K562 (cell line): ENCODE results near the gene CUL1. TPM values are rescaled to one million over a fixed set of nuclear protein-coding genes. Genes with fewer than 3 reads are reported as not detected.

Experiments used
- ARID1B ChIP-seq: fragments of 450-650 bp; IDR thresholded peaks from 2 replicates; pipeline ENCODE4 v1.6.1; 2016; ENCODE audit warnings: antibody characterized with exemption, mild to moderate bottlenecking, inconsistent platforms
- COPS2 ChIP-seq: fragments of 450-650 bp; conservative IDR thresholded peaks from 2 replicates; pipeline ENCODE4 v1.6.1; 2016; ENCODE audit warnings: mild to moderate bottlenecking, moderate library complexity
- DLX4 ChIP-seq: fragments of 250-450 bp; sonication (Bioruptor Pico); IDR thresholded peaks from 2 replicates; pipeline ENCODE4 v1.6.1; 2021; ENCODE audit warnings: mild to moderate bottlenecking
- ELF1 ChIP-seq: fragments of 200-800 bp; sonication (Bioruptor generic); IDR thresholded peaks from 2 replicates; pipeline ENCODE4 v1.6.1; 2016; ENCODE audit warnings: missing genetic modification characterization, missing compliant biosample characterization
- FOXK2 ChIP-seq, 2 experiments: fragments of 450-650 bp; IDR thresholded peaks in 1 of 2; conservative IDR thresholded peaks in 1 of 2; 2 replicates each; pipeline ENCODE4 v1.6.1; 2016; ENCODE audit warnings: low read depth in 2 of 2, mild to moderate bottlenecking in 1 of 2
- HDAC1 ChIP-seq, 2 experiments: fragments of 450-650 bp; IDR thresholded peaks; 2 replicates each; pipeline ENCODE4 v1.6.1; 2016 to 2017; ENCODE audit warnings: inconsistent platforms in 1 of 2, mild to moderate bottlenecking in 1 of 2, moderate library complexity in 1 of 2
- MLX ChIP-seq, 2 experiments: fragments of 450-650 bp in 1 of 2; sonication (generic) in 1 of 2; formaldehyde crosslinking; conservative IDR thresholded peaks; 2 replicates each; pipeline versions ENCODE4 v1.4.0 to v1.8.1; 2020 to 2022; ENCODE audit warnings: mild to moderate bottlenecking in 1 of 2, missing genetic modification reagents in 1 of 2
- MYBL2 ChIP-seq, 2 experiments: fragments of 450-650 bp in 1 of 2; sonication (generic) in 1 of 2; formaldehyde crosslinking in 1 of 2; IDR thresholded peaks; 2 replicates each; pipeline versions ENCODE4 v1.6.1 to v1.8.1; 2017 to 2022; ENCODE audit warnings: borderline replicate concordance in 1 of 2, inconsistent platforms in 1 of 2, low read depth in 1 of 2, mild to moderate bottlenecking in 1 of 2, missing genetic modification reagents in 1 of 2, moderate library complexity in 1 of 2
- NFE2 ChIP-seq: IDR thresholded peaks from 2 replicates; pipeline ENCODE4 v1.6.1; 2014; ENCODE audit warnings: antibody characterized with exemption, low read depth
- POLR2AphosphoS5 ChIP-seq: IDR thresholded peaks from 2 replicates; pipeline ENCODE4 v1.6.1; 2011; ENCODE audit warnings: mild to moderate bottlenecking, low read depth, low read length, moderate library complexity; ENCODE audit not compliant: control insufficient read depth, insufficient read depth
- RFX1 ChIP-seq: fragments of 450-650 bp; IDR thresholded peaks from 2 replicates; pipeline ENCODE4 v1.6.1; 2016; ENCODE audit warnings: mild to moderate bottlenecking, moderate library complexity
- SMAD1 ChIP-seq: fragments of 150-350 bp; IDR thresholded peaks from 2 replicates; pipeline ENCODE4 v1.6.1; 2014; ENCODE audit warnings: low read length, low read depth; ENCODE audit not compliant: partially characterized antibody
- SRSF9 ChIP-seq: fragments of 200-400 bp; formaldehyde crosslinking; IDR thresholded peaks from 2 replicates; pipeline ENCODE4 v1.6.1; 2017; ENCODE audit warnings: low read depth, low read length, borderline replicate concordance
- YBX1 ChIP-seq: fragments of 450-650 bp; IDR thresholded peaks from 2 replicates; pipeline ENCODE4 v1.7.1; 2016; ENCODE audit warnings: mild to moderate bottlenecking
- ZNF124 ChIP-seq: sonication (generic); formaldehyde crosslinking; IDR thresholded peaks from 2 replicates; pipeline ENCODE4 v1.8.1; 2022; ENCODE audit warnings: missing genetic modification reagents
- ZNF407 ChIP-seq: fragments of 450-650 bp; IDR thresholded peaks from 2 replicates; pipeline ENCODE4 v1.6.1; 2016; ENCODE audit warnings: low read depth
- ZNF436 ChIP-seq: fragments of 250-450, 450-650 bp; sonication (Bioruptor Pico); formaldehyde crosslinking; IDR thresholded peaks from 2 replicates; pipeline ENCODE4 v1.7.0; 2020; ENCODE audit warnings: mild to moderate bottlenecking
- polyA plus RNA-seq, 8 experiments: library from polyadenylated mRNA; depleted of rRNA in 4 of 8; stranded (reverse) in 5 of 8; unstranded in 3 of 8; fragments of >200 nt; fragmentation: Nextera tagmentation in 2 of 8; fragmentation: Illumina TruSeq in 1 of 8; extraction: Ambion mirVana in 2 of 8; extraction: Trizol in 1 of 8; gene quantifications; 2 replicates each; pipeline versions ENCODE4 v1.2.1 to v1.2.3, GENCODE V29; 2011 to 2014; ENCODE audit warnings: inconsistent platforms in 1 of 8, missing spikeins in 1 of 8
- total RNA-seq, 7 experiments: library from RNA; depleted of rRNA in 6 of 7; stranded (reverse); fragments of >200 nt in 6 of 7; fragmentation: Illumina TruSeq in 2 of 7; extraction: Trizol in 2 of 7; gene quantifications; 2 replicates each; pipeline versions ENCODE4 v1.2.1 to v1.2.3, GENCODE V29; 2011 to 2021; ENCODE audit warnings: low replicate concordance in 1 of 7

Gene CUL1
- total and polyA plus RNA-seq, 9 of the 15 experiments (the other 6 are each of a cell fraction or from before 2014, with no cell fraction given) = 31.5 to 107 (median 96.5) TPM

GRCh38 chr7:148850564-148850963, 151.9 kb downstream of the CUL1 start (continued):
- TF ChIP-seq MLX (CRISPR knock-in tag; conservative IDR thresholded peaks at IDR 0.05) (no peak), ZNF124 (CRISPR knock-in tag) (no peak), NFE2 (no peak), ZNF436 (CRISPR knock-in tag) (no peak), ELF1 (tag) (no peak), HDAC1 (IDR thresholded peaks at IDR 0.05) (peak; percentile 26 to 57; a peak in 3 of 4 replicates), DLX4 (CRISPR knock-in tag) (no peak), MYBL2 (IDR thresholded peaks at IDR 0.05; ENCODE audit: low read depth) (no peak), MYBL2 (CRISPR knock-in tag; IDR thresholded peaks at IDR 0.05; ENCODE audit: borderline replicate concordance) (no peak), FOXK2 (conservative IDR thresholded peaks at IDR 0.05 in 1 of 2, IDR thresholded peaks at IDR 0.05 in 1 of 2; ENCODE audit: low read depth in 2 of 2) (no peak), YBX1 (no peak), ZNF407 (no peak), SRSF9 (no peak), COPS2 (no peak), RFX1 (no peak), ARID1B (peak; percentile 90), POLR2AphosphoS5 (peak; percentile 80), SMAD1 (no peak)
